Large intestine (tissue), 12 donors: Measurements from ENCODE around the gene KRT28. TPM values are rescaled to one million over a fixed set of nuclear protein-coding genes. Genes with fewer than 3 reads are reported as not detected.

Experiments
- DNase-seq, 2 donors: peaks; one replicate each; pipeline versions ENCODE4 v3.0.0 to v3.0.0-alpha.2; 2013
- H3K27ac ChIP-seq: one replicate; pipeline ENCODE4 v1.5.1; 2013; ENCODE audit warnings: low read length
- H3K27me3 ChIP-seq: 2 replicates; pipeline ENCODE4 v1.6.1; 2013; ENCODE audit warnings: low read length; ENCODE audit not compliant: control insufficient read depth, insufficient read depth
- H3K36me3 ChIP-seq: 2 replicates; pipeline ENCODE4 v1.6.1; 2013; ENCODE audit warnings: low read length; ENCODE audit not compliant: control insufficient read depth, insufficient read depth
- H3K4me1 ChIP-seq: one replicate; pipeline ENCODE4 v1.6.1; 2013; ENCODE audit warnings: low read length; ENCODE audit not compliant: control insufficient read depth, insufficient read depth
- H3K4me3 ChIP-seq: one replicate; pipeline ENCODE4 v1.5.1; 2013; ENCODE audit warnings: low read length
- H3K9me3 ChIP-seq: one replicate; pipeline ENCODE4 v1.6.1; 2013; ENCODE audit warnings: mild to moderate bottlenecking, low read depth, low read length, moderate library complexity; ENCODE audit not compliant: control insufficient read depth
- WGBS: methylation state at CpG from one replicate; pipeline ENCODE4 v1.1.5; 2013; ENCODE audit warnings: low lambda C conversion rate; ENCODE audit not compliant: insufficient coverage; 5-methylcytosine and 5-hydroxymethylcytosine counted together
- long read RNA-seq, 11 donors: transcript quantifications; one replicate each; lab custom pipeline, GENCODE V29; 2026
- polyA plus RNA-seq: library from polyadenylated mRNA; unstranded; fragments of 120-200 nt; gene quantifications from one replicate; pipeline ENCODE4 v1.2.1, GENCODE V29; 2013

KRT28 gene, protein sequence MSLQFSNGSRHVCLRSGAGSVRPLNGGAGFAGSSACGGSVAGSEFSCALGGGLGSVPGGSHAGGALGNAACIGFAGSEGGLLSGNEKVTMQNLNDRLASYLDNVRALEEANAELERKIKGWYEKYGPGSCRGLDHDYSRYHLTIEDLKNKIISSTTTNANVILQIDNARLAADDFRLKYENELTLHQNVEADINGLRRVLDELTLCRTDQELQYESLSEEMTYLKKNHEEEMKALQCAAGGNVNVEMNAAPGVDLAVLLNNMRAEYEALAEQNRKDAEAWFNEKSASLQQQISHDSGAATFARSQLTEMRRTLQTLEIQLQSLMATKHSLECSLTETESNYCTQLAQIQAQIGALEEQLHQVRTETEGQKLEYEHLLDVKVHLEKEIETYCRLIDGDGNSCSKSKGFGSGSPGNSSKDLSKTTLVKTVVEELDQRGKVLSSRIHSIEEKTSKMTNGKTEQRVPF
- not detected for polyA plus RNA-seq
- long read RNA-seq, donor 1 = 0 reads
- long read RNA-seq, donor 2 = 0 reads
- long read RNA-seq, donor 3 = 0 reads
- long read RNA-seq, donor 4 = 0 reads
- long read RNA-seq, donor 5 = 0 reads
- long read RNA-seq, donor 6 = 0 reads
- long read RNA-seq, donor 7 = 0 reads
- long read RNA-seq, donor 8 = 0 reads
- long read RNA-seq, donor 9 = 0 reads
- long read RNA-seq, donor 10 = 0 reads
- long read RNA-seq, donor 11 = 0 reads

DNA sequence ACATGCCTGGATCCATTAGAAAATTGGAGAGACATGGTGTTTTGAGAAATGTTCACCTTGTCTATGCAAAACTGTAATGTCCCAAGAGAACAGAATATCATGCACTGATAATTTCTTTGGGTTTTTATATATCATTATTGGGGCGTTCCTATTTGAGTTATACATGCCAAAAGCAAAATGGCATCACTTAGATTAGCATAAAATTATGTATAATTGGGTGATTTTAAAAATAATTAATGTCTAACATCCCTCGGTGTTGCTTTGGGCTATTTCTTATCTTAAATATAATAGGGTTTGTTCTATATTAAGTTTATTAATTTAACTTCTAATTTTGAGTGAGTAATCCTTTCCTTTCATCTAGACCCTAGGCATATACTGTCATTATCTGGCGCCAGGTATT lies at the start of gene KRT28:
KRT28 (minus strand) TSS at position 101 of the 400 bp plus-strand sequence; CDS start at position 35, 66 bp downstream.
- H3K27ac ChIP-seq = no peak within 1 kb of the TSS
- no peak for DNase-seq
- no peaks in the 10 kb centered on the region for H3K9me3 ChIP-seq
- peaks cover 34% of the 10 kb centered on the region for H3K27me3 ChIP-seq
- H3K36me3 ChIP-seq = no peaks in the 10 kb centered on the region
- no peak within 1 kb of the TSS for H3K4me3 ChIP-seq
- no peaks in the 10 kb centered on the region for H3K4me1 ChIP-seq
- WGBS = 100% methylated on average over 1 of the region's 3 CpGs

DNA sequence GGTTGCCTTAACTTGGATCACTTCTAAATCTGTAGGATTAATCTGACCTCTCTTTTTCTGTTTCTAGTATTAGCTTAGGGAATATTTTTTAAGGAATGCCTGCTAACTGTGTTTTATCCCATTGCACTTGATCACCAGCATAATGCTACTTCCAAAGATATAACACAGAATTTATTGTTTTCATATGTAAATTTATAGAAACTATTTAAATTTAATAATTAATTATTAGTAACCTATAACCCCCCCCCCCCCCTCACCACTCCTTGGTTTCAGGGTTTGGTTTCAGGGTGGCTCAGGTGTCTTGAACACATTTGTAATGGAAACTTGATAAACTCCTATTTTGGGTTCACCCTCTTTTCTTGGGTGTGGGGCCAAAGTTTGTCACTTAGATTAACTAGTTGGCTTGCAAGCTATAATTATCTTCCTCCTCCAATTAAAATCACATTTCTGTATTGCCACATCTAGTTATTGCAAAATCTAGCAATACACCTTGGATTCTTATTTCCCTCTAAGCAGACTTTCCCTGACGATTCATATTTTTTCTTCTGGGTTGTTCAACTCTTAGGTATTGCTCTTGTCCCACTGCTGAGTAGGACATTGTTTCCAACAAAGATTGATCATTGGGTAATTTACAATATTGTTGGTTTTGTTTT lies 49.0 kb upstream of the KRT28 start:
- Histone ChIP-seq H3K27ac (no peak overlapping the region), H3K4me1 (no peaks in the 10 kb centered on the region), H3K9me3 (no peaks in the 10 kb centered on the region), H3K4me3 (no peak overlapping the region), H3K36me3 (no peaks in the 10 kb centered on the region), H3K27me3 (no peaks in the 10 kb centered on the region)
- no peak for DNase-seq
- 71% methylated on average over 1 of the region's 1 CpG for WGBS

DNA sequence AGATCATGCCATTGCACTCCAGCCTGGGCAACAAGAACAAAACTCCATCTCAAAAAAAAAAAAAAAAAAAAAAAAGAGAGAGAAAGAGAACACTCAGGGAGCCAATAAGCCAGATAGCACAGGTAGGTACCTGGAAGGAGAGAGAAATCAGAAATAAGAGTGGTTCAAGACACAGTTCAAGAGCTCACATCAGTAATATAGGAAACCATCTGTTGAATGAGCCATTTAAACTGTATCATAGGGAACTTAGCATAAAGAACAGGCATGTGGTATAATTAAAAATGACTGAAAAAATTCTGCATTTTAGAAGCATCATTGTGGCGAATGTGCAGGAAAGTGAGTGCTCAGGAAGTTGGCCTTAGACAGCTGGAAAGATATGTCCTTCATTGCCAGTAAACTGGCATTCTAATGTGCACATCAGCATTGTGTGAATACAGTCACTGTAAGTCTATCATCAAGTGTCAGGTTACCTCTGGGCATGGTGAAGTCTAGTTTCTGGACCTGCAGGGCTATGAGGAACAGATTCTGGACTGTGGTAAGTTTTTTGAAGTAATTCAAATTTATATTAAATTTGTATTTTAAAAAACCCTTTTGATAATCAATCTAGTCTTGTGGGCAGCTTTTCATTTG lies 46.9 kb upstream of the KRT28 start:
- Histone ChIP-seq H3K27me3 (peaks cover 5% of the 10 kb centered on the region), H3K9me3 (no peaks in the 10 kb centered on the region), H3K27ac (no peak overlapping the region), H3K4me3 (no peak overlapping the region), H3K4me1 (no peaks in the 10 kb centered on the region), H3K36me3 (no peaks in the 10 kb centered on the region)
- 100% methylated on average over 1 of the region's 1 CpG for WGBS
- no peak for DNase-seq

DNA sequence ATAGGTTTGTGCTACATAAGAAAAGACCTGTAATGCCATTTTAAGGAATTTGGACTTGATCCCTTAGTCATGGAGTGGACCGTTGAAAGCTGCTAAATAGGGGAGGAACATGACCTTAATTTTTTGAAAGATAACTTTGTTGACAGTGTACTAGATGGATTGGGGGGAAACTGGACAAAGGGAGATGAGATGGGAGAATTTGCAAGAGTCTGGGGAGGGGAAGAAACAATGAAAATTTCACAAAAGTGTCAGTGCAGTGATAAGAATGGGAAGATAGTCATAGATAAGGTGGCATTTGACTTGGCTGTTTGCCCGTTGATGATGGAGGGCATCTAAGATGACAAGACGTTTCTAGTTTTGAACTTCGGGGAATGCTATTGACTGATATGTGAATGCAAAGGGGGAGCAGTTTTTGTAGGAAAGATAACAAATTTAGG lies 44.9 kb upstream of the KRT28 start:
- no peak for DNase-seq
- H3K27ac ChIP-seq = no peak overlapping the region
- WGBS = 78% methylated on average over 4 of the region's 4 CpGs
- peaks cover 5% of the 10 kb centered on the region for H3K27me3 ChIP-seq
- no peak overlapping the region for H3K4me3 ChIP-seq
- H3K9me3 ChIP-seq = no peaks in the 10 kb centered on the region
- no peaks in the 10 kb centered on the region for H3K36me3 ChIP-seq
- H3K4me1 ChIP-seq = no peaks in the 10 kb centered on the region

DNA sequence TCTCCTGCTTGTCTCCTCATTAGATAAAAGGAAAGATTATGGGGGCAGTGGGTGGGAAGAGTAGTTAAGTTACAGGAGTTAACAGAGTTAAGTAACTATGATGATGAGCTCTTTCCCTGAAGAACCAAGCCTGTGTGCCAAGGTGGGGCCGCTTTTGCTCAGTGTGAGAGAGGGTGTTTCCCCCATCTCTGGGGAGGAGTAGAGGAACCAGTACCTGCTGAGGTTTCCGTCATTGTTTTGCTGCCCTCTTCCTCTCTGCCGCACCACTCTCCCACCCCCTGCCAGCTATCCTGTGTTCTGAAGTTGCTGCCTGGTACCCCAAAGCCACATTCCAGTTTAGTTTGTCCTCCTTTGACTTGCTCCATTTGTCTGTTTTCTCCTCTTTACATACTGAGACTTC lies 43.5 kb upstream of the KRT28 start:
- Histone ChIP-seq H3K4me3 (no peak overlapping the region), H3K27ac (no peak overlapping the region), H3K4me1 (no peaks in the 10 kb centered on the region), H3K36me3 (no peaks in the 10 kb centered on the region), H3K9me3 (no peaks in the 10 kb centered on the region), H3K27me3 (peaks cover 5% of the 10 kb centered on the region)
- DNase-seq = no peak
- no CpG with 5 or more reads among the region's 3 CpGs for WGBS

DNA sequence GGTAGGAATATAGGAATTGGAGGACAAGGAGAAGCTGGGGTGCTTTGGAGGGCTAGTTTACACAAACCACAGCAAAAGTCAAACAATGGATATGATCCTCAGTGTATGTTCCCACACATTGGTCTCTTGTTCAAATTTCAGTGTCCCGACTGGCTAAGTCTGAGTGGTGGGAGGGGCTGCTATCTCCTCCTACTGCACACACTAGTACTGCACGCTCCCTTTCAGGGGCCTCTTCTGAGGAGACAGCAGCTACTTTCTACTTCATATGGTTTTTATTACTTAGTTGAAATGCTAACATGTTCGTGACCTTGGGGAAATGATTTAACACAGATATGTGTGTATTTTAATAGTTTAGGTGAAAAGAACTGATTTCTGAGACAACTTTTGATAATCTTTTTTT lies 41.5 kb upstream of the KRT28 start:
- no peaks in the 10 kb centered on the region for H3K9me3 ChIP-seq
- no peak overlapping the region for H3K27ac ChIP-seq
- peaks cover 5% of the 10 kb centered on the region for H3K27me3 ChIP-seq
- H3K4me3 ChIP-seq = no peak overlapping the region
- H3K4me1 ChIP-seq = no peaks in the 10 kb centered on the region
- 29% methylated on average over 1 of the region's 3 CpGs for WGBS
- no peak for DNase-seq
- no peaks in the 10 kb centered on the region for H3K36me3 ChIP-seq

DNA sequence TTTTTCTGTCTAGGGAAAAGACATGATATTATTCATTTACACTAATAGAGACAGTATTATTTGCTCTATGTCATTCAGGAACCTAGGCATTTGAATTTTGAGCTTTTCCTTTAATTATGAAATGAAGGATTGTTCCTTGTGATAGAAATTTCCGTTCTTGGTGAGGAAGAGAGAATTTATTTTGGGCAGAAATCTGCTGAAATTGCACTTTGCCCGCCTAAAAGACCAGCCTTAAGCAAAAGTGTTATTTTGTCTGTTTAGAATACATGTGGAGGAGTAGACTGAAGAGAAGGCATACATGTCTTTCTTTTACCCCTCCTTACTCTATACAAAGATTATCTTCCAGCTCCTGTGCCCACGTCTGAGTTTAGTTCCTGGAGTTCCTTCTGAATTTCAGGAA lies 39.4 kb upstream of the KRT28 start:
- H3K36me3 ChIP-seq = peaks cover 6% of the 10 kb centered on the region
- no peaks in the 10 kb centered on the region for H3K9me3 ChIP-seq
- DNase-seq = no peak
- no peak overlapping the region for H3K4me3 ChIP-seq
- WGBS = 88% methylated on average over 1 of the region's 3 CpGs
- peaks cover 5% of the 10 kb centered on the region for H3K27me3 ChIP-seq
- no peak overlapping the region for H3K27ac ChIP-seq
- no peaks in the 10 kb centered on the region for H3K4me1 ChIP-seq

DNA sequence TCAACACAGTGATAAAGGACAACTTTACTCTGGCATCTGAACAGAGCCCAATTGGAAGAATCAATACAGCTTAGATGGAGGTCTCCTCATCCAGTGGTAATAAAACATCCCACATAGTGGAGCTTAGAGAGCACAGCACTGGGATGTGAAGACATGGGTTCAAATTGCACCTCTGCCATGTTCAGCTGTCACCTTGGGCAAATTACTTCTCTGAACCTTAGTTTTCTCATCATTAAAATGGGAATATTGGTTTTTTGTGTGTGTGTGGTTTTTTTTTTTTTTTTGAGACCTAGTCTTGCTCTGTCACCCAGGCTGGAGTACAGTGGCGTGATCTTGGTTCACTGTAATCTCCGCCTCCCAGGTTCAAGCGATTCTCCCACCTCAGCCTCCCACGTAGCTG lies 36.3 kb upstream of the KRT28 start:
- peaks cover 6% of the 10 kb centered on the region for H3K36me3 ChIP-seq
- DNase-seq = no peak
- no CpG with 5 or more reads among the region's 4 CpGs for WGBS
- no peak overlapping the region for H3K27ac ChIP-seq
- H3K4me3 ChIP-seq = no peak overlapping the region
- no peaks in the 10 kb centered on the region for H3K27me3 ChIP-seq
- H3K9me3 ChIP-seq = no peaks in the 10 kb centered on the region
- no peaks in the 10 kb centered on the region for H3K4me1 ChIP-seq

DNA sequence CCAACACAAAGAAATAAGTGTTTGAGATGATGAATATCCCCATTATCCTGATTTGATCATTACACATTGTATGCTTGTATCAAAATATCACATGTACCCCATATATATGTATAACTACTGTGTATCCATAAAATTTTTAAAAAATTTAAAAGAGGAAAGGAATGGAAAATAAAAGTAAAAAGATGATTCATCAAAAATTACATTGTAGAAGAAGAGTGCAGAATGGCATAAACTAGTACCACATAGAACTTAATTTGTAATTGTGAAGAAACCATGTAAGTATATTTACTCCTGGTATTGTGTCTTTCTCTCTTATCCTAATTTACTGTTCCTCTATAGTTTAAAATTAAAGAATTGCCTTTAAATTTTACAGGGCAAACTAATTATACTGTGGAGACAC lies 34.1 kb upstream of the KRT28 start:
- H3K9me3 ChIP-seq = no peaks in the 10 kb centered on the region
- no peaks in the 10 kb centered on the region for H3K27me3 ChIP-seq
- no peak overlapping the region for H3K4me3 ChIP-seq
- H3K27ac ChIP-seq = no peak overlapping the region
- peaks cover 6% of the 10 kb centered on the region for H3K36me3 ChIP-seq
- H3K4me1 ChIP-seq = no peaks in the 10 kb centered on the region
- no peak for DNase-seq

DNA sequence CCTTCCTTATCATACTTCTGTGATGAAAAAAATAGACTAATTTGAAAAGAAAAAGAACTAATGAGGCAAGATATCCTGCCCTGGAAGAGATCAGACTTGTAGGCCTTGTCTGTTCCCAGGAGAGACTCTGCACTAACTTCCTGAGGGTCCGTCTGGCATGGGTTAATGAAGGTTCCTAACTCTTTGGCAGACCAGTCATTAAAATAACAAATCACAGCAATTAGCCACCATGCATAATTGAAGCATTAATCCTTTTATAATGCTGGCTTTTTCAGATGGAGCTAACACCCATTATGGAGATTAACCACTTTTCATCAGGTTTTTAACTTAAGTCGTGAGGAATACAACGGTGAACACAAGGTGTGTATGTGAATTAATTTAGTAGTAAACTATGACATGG lies 33.1 kb upstream of the KRT28 start:
- Histone ChIP-seq H3K4me3 (no peak overlapping the region), H3K9me3 (no peaks in the 10 kb centered on the region), H3K27me3 (no peaks in the 10 kb centered on the region), H3K27ac (no peak overlapping the region), H3K36me3 (peaks cover 6% of the 10 kb centered on the region), H3K4me1 (no peaks in the 10 kb centered on the region)
- DNase-seq = no peak
- WGBS = 60% methylated on average over 1 of the region's 3 CpGs
